Keratinocyte (primary cell): Measurements from ENCODE around the gene SFT2D1. TPM values are rescaled to one million over a fixed set of nuclear protein-coding genes. Genes with fewer than 3 reads are reported as not detected.

ENCODE experiments used
- DNase-seq: peaks from one replicate; pipeline ENCODE4 v3.0.0-alpha.2; 2011; ENCODE audit warnings: low read depth, missing footprints, low spot score
- FAIRE-seq: peaks from 2 replicates; lab custom pipeline; 2011; peaks lifted over from hg19 to GRCh38; lab: Jason Lieb, UNC
- H2AFZ ChIP-seq: 2 replicates; pipeline ENCODE4 v1.6.0; 2012; ENCODE audit warnings: low read length, control low read depth, inconsistent platforms; ENCODE audit not compliant: control insufficient read depth
- H3K27ac ChIP-seq: 2 replicates; pipeline ENCODE4 v1.5.1; 2011; ENCODE audit warnings: low read length; ENCODE audit not compliant: control insufficient read depth, insufficient read depth
- H3K27me3 ChIP-seq: 3 replicates; pipeline ENCODE4 v1.6.0; 2011; ENCODE audit warnings: low read length; ENCODE audit not compliant: control insufficient read depth, insufficient read depth; ENCODE audit errors: extremely low read depth
- H3K36me3 ChIP-seq, 2 experiments: 2 replicates in 1 of 2; 3 replicates in 1 of 2; pipeline ENCODE4 v1.5.1; 2011; ENCODE audit warnings: low read length in 2 of 2, mild to moderate bottlenecking in 1 of 2; ENCODE audit not compliant: control insufficient read depth in 2 of 2, insufficient read depth in 2 of 2; ENCODE audit errors: extremely low read depth in 1 of 2
- H3K4me1 ChIP-seq: 3 replicates; pipeline ENCODE4 v1.5.1; 2011; ENCODE audit warnings: low read length; ENCODE audit not compliant: control insufficient read depth, insufficient read depth; ENCODE audit errors: extremely low read depth
- H3K4me2 ChIP-seq: 3 replicates; pipeline ENCODE4 v1.6.0; 2011; ENCODE audit warnings: low read depth, low read length; ENCODE audit not compliant: control insufficient read depth, insufficient read depth; ENCODE audit errors: extremely low read depth
- H3K4me3 ChIP-seq, 3 experiments: fragments of 200-600 bp in 1 of 3; sonication (generic) in 1 of 3; 2 replicates in 2 of 3; 3 replicates in 1 of 3; pipeline ENCODE4 v1.5.1; 2011 to 2016; ENCODE audit warnings: low read length in 3 of 3, mild to moderate bottlenecking in 3 of 3, control low read depth in 2 of 3, inconsistent platforms in 1 of 3, low read depth in 1 of 3, mixed read lengths in 1 of 3, mixed run types in 1 of 3, moderate library complexity in 1 of 3; ENCODE audit not compliant: control insufficient read depth in 2 of 3, insufficient read depth in 2 of 3; ENCODE audit errors: extremely low read depth in 1 of 3
- H3K79me2 ChIP-seq: 2 replicates; pipeline ENCODE4 v1.6.0; 2012; ENCODE audit warnings: low read length; ENCODE audit not compliant: control insufficient read depth, insufficient read depth
- H3K9ac ChIP-seq: 3 replicates; pipeline ENCODE4 v1.6.0; 2011; ENCODE audit warnings: low read length; ENCODE audit not compliant: control insufficient read depth, insufficient read depth; ENCODE audit errors: extremely low read depth
- H3K9me1 ChIP-seq: 3 replicates; pipeline ENCODE4 v1.6.0; 2011; ENCODE audit warnings: low read length; ENCODE audit not compliant: control insufficient read depth, insufficient read depth; ENCODE audit errors: extremely low read depth
- H3K9me3 ChIP-seq: 2 replicates; pipeline ENCODE4 v1.5.1; 2012; ENCODE audit warnings: low read depth, low read length; ENCODE audit not compliant: control insufficient read depth
- H4K20me1 ChIP-seq: 3 replicates; pipeline ENCODE4 v1.6.0; 2011; ENCODE audit warnings: low read length; ENCODE audit not compliant: control insufficient read depth, insufficient read depth; ENCODE audit errors: extremely low read depth
- EZH2 ChIP-seq: IDR thresholded peaks from one replicate; pipeline ENCODE4 v1.6.1; 2012; ENCODE audit warnings: inconsistent platforms, mild to moderate bottlenecking, low read length, moderate library complexity
- dilution Hi-C: fragments of 300-500 bp; cut with MboI; formaldehyde crosslinking; loops from one replicate; pipeline ENCODE4 v1.7.0; 2020; ENCODE audit warnings: low sequenced_read_pairs; ENCODE audit not compliant: extremely low pct_ligation_motif_present
- polyA plus RNA-seq, 5 experiments: library from polyadenylated mRNA; depleted of rRNA in 3 of 5; stranded (reverse) in 3 of 5; stranded (forward) in 1 of 5; unstranded in 1 of 5; fragments of >200 nt; gene quantifications; 1 replicate in 1 of 5; 2 replicates in 3 of 5; 3 replicates in 1 of 5; pipeline versions ENCODE4 v1.2.1 to v1.2.3, GENCODE V29; 2011 to 2012; ENCODE audit warnings: missing spikeins in 2 of 5, low read depth in 1 of 5, low replicate concordance in 1 of 5
- TF ChIP-seq, protein P1 (sequence below), 3 experiments: IDR thresholded peaks in 1 of 3; conservative IDR thresholded peaks in 1 of 3; optimal IDR thresholded peaks in 1 of 3; 2 replicates in 2 of 3; 3 replicates in 1 of 3; pipeline versions ENCODE3 to v1.5.1; 2011; ENCODE audit warnings: low read length in 3 of 3, mild to moderate bottlenecking in 3 of 3, moderate library complexity in 2 of 3, control low read depth in 1 of 3, inconsistent platforms in 1 of 3; ENCODE audit not compliant: insufficient read depth in 2 of 3; ENCODE audit errors: extremely low read depth in 1 of 3

Gene SFT2D1
- polyA plus RNA-seq, 1 donor (not counting 4 experiments of a cell fraction or from before 2014, with no cell fraction given), result 84.3 TPM

- no peak overlapping the region for H3K27ac ChIP-seq
- no peaks in the 10 kb centered on the region for H3K27me3 ChIP-seq
- H3K9me1 ChIP-seq, result no peaks in the 10 kb centered on the region
- no peaks in the 10 kb centered on the region for H3K4me1 ChIP-seq
- DNase-seq (no peak), FAIRE-seq (no peak)
- dilution Hi-C loops, result no loop called here
- H3K36me3 ChIP-seq, result peaks cover 7 to 19% of the 10 kb centered on the region in 2 experiments
- H3K9ac ChIP-seq, result no peak overlapping the region
- no peaks in the 10 kb centered on the region for H3K9me3 ChIP-seq
- H3K79me2 ChIP-seq, result peaks cover 98% of the 10 kb centered on the region
- H2AFZ ChIP-seq, result no peak overlapping the region
- H3K4me3 ChIP-seq, result no peak overlapping the region
- peaks cover 17% of the 10 kb centered on the region for H4K20me1 ChIP-seq
- TF ChIP-seq, protein P1, sequence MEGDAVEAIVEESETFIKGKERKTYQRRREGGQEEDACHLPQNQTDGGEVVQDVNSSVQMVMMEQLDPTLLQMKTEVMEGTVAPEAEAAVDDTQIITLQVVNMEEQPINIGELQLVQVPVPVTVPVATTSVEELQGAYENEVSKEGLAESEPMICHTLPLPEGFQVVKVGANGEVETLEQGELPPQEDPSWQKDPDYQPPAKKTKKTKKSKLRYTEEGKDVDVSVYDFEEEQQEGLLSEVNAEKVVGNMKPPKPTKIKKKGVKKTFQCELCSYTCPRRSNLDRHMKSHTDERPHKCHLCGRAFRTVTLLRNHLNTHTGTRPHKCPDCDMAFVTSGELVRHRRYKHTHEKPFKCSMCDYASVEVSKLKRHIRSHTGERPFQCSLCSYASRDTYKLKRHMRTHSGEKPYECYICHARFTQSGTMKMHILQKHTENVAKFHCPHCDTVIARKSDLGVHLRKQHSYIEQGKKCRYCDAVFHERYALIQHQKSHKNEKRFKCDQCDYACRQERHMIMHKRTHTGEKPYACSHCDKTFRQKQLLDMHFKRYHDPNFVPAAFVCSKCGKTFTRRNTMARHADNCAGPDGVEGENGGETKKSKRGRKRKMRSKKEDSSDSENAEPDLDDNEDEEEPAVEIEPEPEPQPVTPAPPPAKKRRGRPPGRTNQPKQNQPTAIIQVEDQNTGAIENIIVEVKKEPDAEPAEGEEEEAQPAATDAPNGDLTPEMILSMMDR (optimal IDR thresholded peaks at IDR 0.05 in 1 of 3, IDR thresholded peaks at IDR 0.05 in 1 of 3, conservative IDR thresholded peaks at IDR 0.05 in 1 of 3; ENCODE audit: extremely low read depth in 1 of 3, insufficient read depth in 2 of 3, low read length in 3 of 3), result no peak
- TF ChIP-seq EZH2, result no peak
- no peak overlapping the region for H3K4me2 ChIP-seq
These were observed 6.7 kb downstream of the SFT2D1 start for GRCh38 chr6:166335378-166336302.

- FAIRE-seq (no peak), DNase-seq (no peak)
- Histone ChIP-seq H3K9me1 (no peaks in the 10 kb centered on the region), H3K9ac (no peak overlapping the region), H3K27me3 (no peaks in the 10 kb centered on the region), H3K9me3 (no peaks in the 10 kb centered on the region), H3K36me3 (peaks cover 7 to 19% of the 10 kb centered on the region in 2 experiments), H3K4me2 (no peak overlapping the region), H3K27ac (no peak overlapping the region), H3K4me1 (no peaks in the 10 kb centered on the region), H4K20me1 (peaks cover 16% of the 10 kb centered on the region), H2AFZ (no peak overlapping the region), H3K79me2 (peaks cover 97% of the 10 kb centered on the region), H3K4me3 (no peak overlapping the region)
- dilution Hi-C loops, result no loop called here
- TF ChIP-seq EZH2, result no peak
- TF ChIP-seq, protein P1 (optimal IDR thresholded peaks at IDR 0.05 in 1 of 3, IDR thresholded peaks at IDR 0.05 in 1 of 3, conservative IDR thresholded peaks at IDR 0.05 in 1 of 3; ENCODE audit: extremely low read depth in 1 of 3, insufficient read depth in 2 of 3, low read length in 3 of 3), result no peak
These were observed 7.5 kb downstream of the SFT2D1 start for GRCh38 chr6:166334878-166335277.
